Astrocyte of the spinal cord (primary cell): ENCODE results near the gene HOXB4.
A peak's percentile ranks its signal among the peaks of the same experiment; 100 is the strongest.

Source experiments
- DNase-seq: peaks from one replicate; pipeline ENCODE4 v3.0.0; 2011; ENCODE audit warnings: low read depth, low spot score
- H3K4me3 ChIP-seq: 2 replicates; pipeline ENCODE4 v1.5.1; 2011; ENCODE audit warnings: low read depth, mild to moderate bottlenecking, low read length, moderate library complexity
- CTCF ChIP-seq: IDR thresholded peaks from 2 replicates; pipeline ENCODE4 v1.5.1; 2012; ENCODE audit warnings: low read depth, mild to moderate bottlenecking, low read length, inconsistent platforms
- in situ Hi-C: cut with HindIII; loops from 2 replicates; pipeline ENCODE4 v1.10.0; 2017; ENCODE audit warnings: low sequenced_read_pairs

Gene HOXB4

DNA sequence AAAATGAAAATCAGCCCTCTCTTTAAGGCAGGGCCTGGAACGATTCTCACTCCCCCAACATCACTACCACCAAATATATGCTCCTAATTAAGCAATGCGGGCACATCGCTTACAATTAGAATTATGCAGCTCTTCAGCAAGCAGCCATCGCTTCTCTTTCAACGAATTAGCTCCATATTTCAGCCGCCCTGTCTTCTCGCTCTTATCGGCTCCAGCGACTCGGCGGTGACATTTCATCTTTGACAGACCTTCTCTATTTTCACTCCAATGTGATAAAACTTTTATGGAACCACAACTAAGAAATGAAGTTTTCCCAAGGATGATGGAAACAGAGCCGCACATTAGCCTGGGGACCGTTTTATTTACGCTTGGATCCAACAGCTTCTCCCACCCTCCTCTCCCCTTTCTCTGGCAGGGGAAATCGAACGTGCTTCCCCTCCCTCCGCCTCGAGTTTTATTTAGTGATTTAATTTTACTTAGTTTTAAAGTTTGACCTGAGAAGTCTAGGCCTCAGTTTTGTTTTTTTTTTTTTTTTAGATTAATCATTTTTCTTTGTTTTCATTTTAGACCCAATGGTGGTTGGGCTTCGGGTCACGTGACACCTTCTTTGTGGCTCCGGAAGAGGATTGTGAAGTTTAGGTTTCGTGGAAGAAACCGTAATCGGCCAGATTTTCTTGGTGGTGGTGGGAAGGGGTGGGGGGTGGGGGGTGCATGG lies 30.2 kb downstream of the HOXB4 start:
- peak; percentile 84 for DNase-seq
- in situ Hi-C loops: no loop called here
- TF ChIP-seq CTCF: no peak
- H3K4me3 ChIP-seq: peak overlapping the region; percentile 8

GRCh38 chr17:48546924-48547807 lies 31.0 kb downstream of the HOXB4 start:
- peak; percentile 69 for DNase-seq
- TF ChIP-seq CTCF: no peak
- peak overlapping the region; percentile 6 for H3K4me3 ChIP-seq
- in situ Hi-C loops: no loop called here

- H3K4me3 ChIP-seq: peak overlapping the region; percentile 6
- DNase-seq: peak; percentile 62
- in situ Hi-C loops: no loop called here
- no peak for TF ChIP-seq CTCF
Measured at GRCh38 chr17:48546137-48546923, 31.8 kb downstream of the HOXB4 start.

- H3K4me3 ChIP-seq: no peak overlapping the region
- in situ Hi-C loops: no loop called here
- TF ChIP-seq CTCF: no peak
- DNase-seq: peak; percentile 34
Measured at GRCh38 chr17:48545539-48545938, 32.6 kb downstream of the HOXB4 start.

DNA sequence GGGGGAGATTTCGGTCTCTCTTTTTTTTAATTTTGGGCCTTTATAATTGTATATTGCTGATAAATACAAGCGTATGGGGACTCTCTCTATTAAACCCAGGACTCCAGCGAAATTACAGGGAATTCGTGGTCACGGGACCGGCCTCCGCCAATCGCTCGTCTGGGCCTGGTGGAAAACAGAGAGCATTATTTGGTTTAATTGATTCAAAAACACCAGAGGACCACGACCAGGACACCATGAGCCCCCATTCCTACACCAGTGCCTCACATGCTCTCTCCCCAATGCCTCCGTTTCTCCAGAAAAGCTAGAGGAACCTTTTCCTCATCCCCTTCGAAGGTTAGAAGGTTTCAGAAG lies 33.2 kb downstream of the HOXB4 start, which contains the start of gene HOXB2:
Gene HOXB2 (minus strand): TSS at position 88 of the 354 bp plus-strand sequence. CDS start 198 bp downstream, outside the sequence.
- TF ChIP-seq CTCF: no peak
- DNase-seq: peak; percentile 81
- H3K4me3 ChIP-seq: peak within 1 kb of the TSS; percentile 93
- in situ Hi-C loops: no loop called here

DNA sequence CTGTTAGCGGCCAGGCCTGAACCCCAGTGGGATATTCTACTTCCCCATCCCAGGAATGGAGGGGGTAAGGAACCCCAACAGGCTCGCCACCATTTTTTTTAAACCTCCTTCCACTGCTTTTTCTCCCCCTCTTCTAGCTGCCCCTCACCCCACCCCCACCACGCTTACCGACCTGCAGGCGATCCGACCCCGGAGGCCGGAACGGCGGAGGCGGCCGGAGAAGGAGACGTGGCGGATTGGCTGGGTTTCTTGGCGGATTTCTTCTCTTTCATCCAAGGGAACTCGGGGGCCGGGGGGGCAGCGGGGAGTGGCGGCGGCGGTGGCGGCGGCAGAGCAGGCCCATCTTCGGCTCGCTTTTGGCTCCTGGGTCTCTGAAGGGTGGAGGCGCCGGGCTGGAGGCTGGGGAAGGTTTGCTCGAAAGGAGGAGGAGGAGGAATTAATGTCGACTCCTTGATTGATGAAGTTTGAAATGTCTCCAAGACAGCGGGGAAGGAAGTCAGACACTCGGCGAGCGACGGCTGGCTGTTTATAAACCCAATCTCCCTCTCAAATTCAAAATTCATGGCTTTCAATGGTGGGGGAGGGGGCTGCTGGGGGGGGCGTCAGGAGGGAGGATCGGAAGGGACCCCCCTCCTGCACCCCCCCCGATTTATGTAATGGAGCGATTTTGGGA lies 33.7 kb downstream of the HOXB4 start:
- in situ Hi-C loops: no loop called here
- peak; percentile 94 for DNase-seq
- no peak for TF ChIP-seq CTCF
- H3K4me3 ChIP-seq: peak overlapping the region; percentile 93
